GM18858 (cell line): Measurements from ENCODE around the gene C2CD3.

Experiments
- ATAC-seq: cut with Tn5 transposase; IDR thresholded peaks from one replicate; pipeline ENCODE4 v1.9.1; 2021; ENCODE audit not compliant: unreplicated experiment

Gene C2CD3

GRCh38 chr11:73965764-73966121 lies 205.1 kb downstream of the C2CD3 start:
- no peak for ATAC-seq

DNA sequence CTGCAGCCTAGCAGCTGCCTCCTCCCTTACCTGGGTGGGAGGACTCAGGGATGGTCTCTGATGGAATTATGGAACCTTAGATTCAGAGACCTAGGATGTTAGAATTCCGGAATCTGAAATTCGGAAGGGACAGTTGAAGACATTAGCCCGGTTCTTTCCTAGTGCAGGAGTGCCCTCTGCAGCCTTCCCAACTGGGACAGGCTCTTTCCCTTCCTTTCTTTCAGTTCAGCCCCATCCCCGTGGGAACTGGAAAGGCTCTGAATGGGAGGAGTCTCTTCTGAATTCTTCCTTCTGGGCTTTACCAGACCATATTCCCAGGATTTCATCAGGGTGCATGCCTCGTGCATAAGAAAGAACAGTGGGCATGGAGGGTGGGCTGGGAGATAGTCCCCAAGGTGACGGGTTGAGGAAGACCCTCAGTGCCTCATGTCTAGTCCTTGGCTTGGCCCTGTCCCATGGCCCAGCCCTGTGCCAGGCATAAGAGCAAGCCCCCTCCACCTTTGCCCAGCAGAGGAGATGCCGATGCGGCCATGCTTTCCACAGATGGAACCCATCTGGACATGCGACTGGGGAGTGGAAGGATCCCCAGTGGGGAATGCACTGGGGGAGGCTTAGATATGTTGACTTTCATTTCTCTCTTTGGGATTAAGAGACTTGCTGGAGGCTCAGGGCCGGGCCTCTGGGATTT lies 205.6 kb downstream of the C2CD3 start:
- no peak for ATAC-seq

GRCh38 chr11:73963861-73964260 lies 206.9 kb downstream of the C2CD3 start:
- no peak for ATAC-seq
